Gastrocnemius medialis (tissue), 4 donors: ENCODE measurements around the gene PSD4. TPM values are rescaled to one million over a fixed set of nuclear protein-coding genes. Genes with fewer than 3 reads are reported as not detected.
A peak's percentile ranks its signal among the peaks of the same experiment; 100 is the strongest.

Experiments used
- ATAC-seq, 2 donors: fragments of 150-250 bp; one replicate each; pipeline ENCODE4 v1.9.1; 2016
- DNase-seq, 2 donors: peaks; one replicate each; pipeline ENCODE4 v3.0.0-alpha.2; 2019
- H3K27ac ChIP-seq, 4 donors: fragments of 200-600 bp; sonication (generic); 1 replicate in 1 of 4; 2 replicates in 3 of 4; pipeline ENCODE4 v1.5.1; 2016 to 2018; ENCODE audit warnings: mild to moderate bottlenecking in 2 of 4, moderate library complexity in 1 of 4
- H3K27me3 ChIP-seq, 3 donors: fragments of 200-600 bp; sonication (generic) in 2 of 3; 1 replicate in 1 of 3; 2 replicates in 2 of 3; pipeline versions ENCODE4 v1.5.1 to v1.6.0; 2016 to 2019; ENCODE audit warnings: mild to moderate bottlenecking in 1 of 3, moderate library complexity in 1 of 3
- H3K36me3 ChIP-seq, 2 donors: fragments of 200-600 bp; sonication (generic) in 1 of 2; one replicate each; pipeline ENCODE4 v1.5.1; 2017 to 2018
- H3K4me1 ChIP-seq, 2 donors: fragments of 200-600 bp; sonication (generic) in 1 of 2; one replicate each; pipeline ENCODE4 v1.5.1; 2016 to 2017; ENCODE audit warnings: mild to moderate bottlenecking in 2 of 2
- H3K4me3 ChIP-seq, 4 donors: fragments of 200-600 bp; sonication (generic) in 3 of 4; 1 replicate in 1 of 4; 2 replicates in 3 of 4; pipeline ENCODE4 v1.5.1; 2016 to 2019; ENCODE audit warnings: mild to moderate bottlenecking in 2 of 4
- H3K9me3 ChIP-seq, 3 donors: fragments of 200-600 bp; sonication (generic) in 2 of 3; 1 replicate in 1 of 3; 2 replicates in 2 of 3; pipeline ENCODE4 v1.5.1; 2016 to 2019
- POLR2A ChIP-seq, 2 donors: fragments of 450-650 bp; IDR thresholded peaks; one replicate each; pipeline ENCODE4 v1.6.1; 2017; ENCODE audit warnings: antibody characterized with exemption in 2 of 2, mild to moderate bottlenecking in 2 of 2, moderate library complexity in 2 of 2
- in situ Hi-C, 4 donors: fragments of 200-750 bp; cut with MboI; loops; one replicate each; pipeline versions ENCODE4 v1.15.0 to v1.8.0; 2017; ENCODE audit warnings: low sequenced_read_pairs in 4 of 4
- intact Hi-C: fragments of 100-400 bp; cut with DNase I; formaldehyde crosslinking; loops from one replicate; pipeline ENCODE4 v1.15.1; 2023; ENCODE audit warnings: low total_unique reads
- total RNA-seq, 4 donors: library from RNA; depleted of rRNA; stranded (reverse); fragments of >200 nt; gene quantifications; one replicate each; pipeline versions ENCODE4 v1.1.0 to v1.2.3, GENCODE V29; 2016
- TF ChIP-seq, protein P1 (sequence below), 5 experiments: fragments of 450-650 bp in 3 of 5; fragments of 200-600 bp in 2 of 5; sonication (generic) in 2 of 5; IDR thresholded peaks in 4 of 5; conservative IDR thresholded peaks in 1 of 5; 1 replicate in 4 of 5; 2 replicates in 1 of 5; pipeline ENCODE4 v1.5.1; 2016 to 2019; ENCODE audit warnings: antibody characterized with exemption in 5 of 5, mild to moderate bottlenecking in 3 of 5, moderate library complexity in 3 of 5

PSD4 gene
- total RNA-seq, 4 donors from 2014 or later, result 0.32 to 1.3 (median 1.2) TPM

- peaks cover 5 to 6% of the 10 kb centered on the region in 2 donors for H3K4me1 ChIP-seq
- ATAC-seq (peak; percentile 61 to 66), DNase-seq (peak in 1 of 2 donors; percentile 53)
- no peaks in the 10 kb centered on the region for H3K9me3 ChIP-seq
- no peaks in the 10 kb centered on the region for H3K27me3 ChIP-seq
- TF ChIP-seq, protein P1, sequence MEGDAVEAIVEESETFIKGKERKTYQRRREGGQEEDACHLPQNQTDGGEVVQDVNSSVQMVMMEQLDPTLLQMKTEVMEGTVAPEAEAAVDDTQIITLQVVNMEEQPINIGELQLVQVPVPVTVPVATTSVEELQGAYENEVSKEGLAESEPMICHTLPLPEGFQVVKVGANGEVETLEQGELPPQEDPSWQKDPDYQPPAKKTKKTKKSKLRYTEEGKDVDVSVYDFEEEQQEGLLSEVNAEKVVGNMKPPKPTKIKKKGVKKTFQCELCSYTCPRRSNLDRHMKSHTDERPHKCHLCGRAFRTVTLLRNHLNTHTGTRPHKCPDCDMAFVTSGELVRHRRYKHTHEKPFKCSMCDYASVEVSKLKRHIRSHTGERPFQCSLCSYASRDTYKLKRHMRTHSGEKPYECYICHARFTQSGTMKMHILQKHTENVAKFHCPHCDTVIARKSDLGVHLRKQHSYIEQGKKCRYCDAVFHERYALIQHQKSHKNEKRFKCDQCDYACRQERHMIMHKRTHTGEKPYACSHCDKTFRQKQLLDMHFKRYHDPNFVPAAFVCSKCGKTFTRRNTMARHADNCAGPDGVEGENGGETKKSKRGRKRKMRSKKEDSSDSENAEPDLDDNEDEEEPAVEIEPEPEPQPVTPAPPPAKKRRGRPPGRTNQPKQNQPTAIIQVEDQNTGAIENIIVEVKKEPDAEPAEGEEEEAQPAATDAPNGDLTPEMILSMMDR (IDR thresholded peaks at IDR 0.05 in 4 of 5, conservative IDR thresholded peaks at IDR 0.05 in 1 of 5), result no peak
- peak in 1 of 2 donors; percentile 42 for TF ChIP-seq POLR2A (IDR thresholded peaks at IDR 0.05)
- peak overlapping the region; percentile 56 to 63 (median 58) for H3K27ac ChIP-seq
- H3K36me3 ChIP-seq, result no peaks in the 10 kb centered on the region
- peak overlapping the region in 1 of 4 donors; percentile 4 for H3K4me3 ChIP-seq
- intact Hi-C loops, result no loop called here
- in situ Hi-C loops, result no loop called here
Measured at GRCh38 chr2:113211226-113212105, 37.7 kb downstream of the PSD4 start.

DNA sequence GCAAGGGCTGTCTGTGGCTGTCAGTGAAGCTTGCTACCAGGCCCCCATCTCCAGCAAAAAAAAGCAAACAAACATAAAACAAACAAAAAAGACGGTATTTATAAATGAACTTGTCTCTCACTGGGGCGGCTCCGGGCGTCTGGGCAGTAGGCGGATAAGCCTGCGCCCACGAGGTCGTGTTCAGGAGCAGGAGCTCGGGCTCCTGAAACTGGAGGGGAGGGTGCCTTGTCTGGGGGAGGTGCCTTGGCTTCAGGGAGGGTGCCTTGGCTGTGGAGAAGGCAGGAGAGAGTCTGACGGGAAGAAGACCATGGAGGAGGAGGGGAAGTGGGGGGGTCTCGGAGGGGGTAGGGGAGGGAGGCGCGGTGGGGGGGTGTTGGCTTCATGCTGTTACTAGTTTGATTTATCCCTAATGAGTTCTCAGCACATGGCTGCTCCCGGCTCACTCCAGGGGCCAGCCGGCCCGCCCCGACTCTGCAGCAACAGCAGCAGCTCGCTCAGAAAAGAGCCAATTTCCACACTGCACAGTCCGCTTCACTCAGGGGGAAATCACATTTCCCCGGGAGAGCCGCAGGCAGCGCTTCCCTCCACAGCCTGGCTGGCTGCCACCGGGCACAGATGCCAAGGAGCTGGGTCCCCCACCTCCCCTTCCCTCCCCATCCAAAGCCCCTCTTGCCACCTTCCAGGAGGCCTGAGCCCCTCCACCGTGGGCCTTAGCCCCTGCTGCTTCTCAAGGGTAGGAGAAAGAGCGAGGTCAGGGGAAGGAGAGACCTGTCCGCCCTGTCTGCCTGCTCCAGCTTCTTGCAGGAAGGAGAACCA is 38.7 kb downstream of the PSD4 start:
- Histone ChIP-seq H3K4me3 (peak overlapping the region in 1 of 4 donors; percentile 4), H3K36me3 (no peaks in the 10 kb centered on the region), H3K9me3 (no peaks in the 10 kb centered on the region), H3K27ac (peak overlapping the region; percentile 56 to 63 (median 58)), H3K4me1 (peaks cover 5 to 6% of the 10 kb centered on the region in 2 donors), H3K27me3 (no peaks in the 10 kb centered on the region)
- intact Hi-C loops, result no loop called here
- peak; percentile 27 to 37 for ATAC-seq
- TF ChIP-seq, protein P1 (IDR thresholded peaks at IDR 0.05 in 4 of 5, conservative IDR thresholded peaks at IDR 0.05 in 1 of 5), result no peak
- TF ChIP-seq POLR2A (IDR thresholded peaks at IDR 0.05), result no peak
- DNase-seq, result peak; percentile 14 to 37
- in situ Hi-C loops, result no loop called here

GRCh38 chr2:113213061-113213930 is 39.5 kb downstream of the PSD4 start:
- no peak for DNase-seq
- intact Hi-C loops (no loop called here), in situ Hi-C loops (no loop called here)
- H3K4me1 ChIP-seq, result peaks cover 5 to 6% of the 10 kb centered on the region in 2 donors
- no peaks in the 10 kb centered on the region for H3K27me3 ChIP-seq
- H3K27ac ChIP-seq, result peak overlapping the region; percentile 38 to 63 (median 58)
- H3K9me3 ChIP-seq, result no peaks in the 10 kb centered on the region
- TF ChIP-seq, protein P1 (IDR thresholded peaks at IDR 0.05 in 4 of 5, conservative IDR thresholded peaks at IDR 0.05 in 1 of 5), result no peak
- no peak for TF ChIP-seq POLR2A (IDR thresholded peaks at IDR 0.05)
- no peak for ATAC-seq
- no peaks in the 10 kb centered on the region for H3K36me3 ChIP-seq
- no peak overlapping the region for H3K4me3 ChIP-seq

DNA sequence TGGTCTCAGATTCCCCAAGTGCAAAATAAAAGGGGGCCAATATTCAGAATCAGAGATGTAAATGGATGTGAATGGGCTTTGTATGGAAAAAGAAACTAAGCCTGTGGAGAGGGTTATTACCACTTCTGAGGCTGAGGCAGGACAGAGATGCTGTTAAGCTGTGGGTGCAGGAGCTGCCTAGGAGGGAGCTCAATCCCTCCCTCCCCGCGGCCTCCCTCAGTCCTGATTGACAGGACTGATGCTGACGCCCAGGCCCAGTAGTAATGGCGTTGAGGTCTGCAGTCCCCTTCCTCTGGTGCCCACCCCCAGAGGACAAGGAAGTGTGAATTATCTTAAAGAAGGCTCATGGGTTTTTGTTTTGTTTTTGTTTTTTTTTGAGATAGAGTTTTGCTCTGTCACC is 40.4 kb downstream of the PSD4 start:
- ATAC-seq, result no peak
- Histone ChIP-seq H3K36me3 (no peaks in the 10 kb centered on the region), H3K27ac (no peak overlapping the region), H3K27me3 (no peaks in the 10 kb centered on the region), H3K4me1 (peaks cover 5 to 6% of the 10 kb centered on the region in 2 donors), H3K9me3 (no peaks in the 10 kb centered on the region), H3K4me3 (no peak overlapping the region)
- no peak for DNase-seq
- in situ Hi-C loops (no loop called here), intact Hi-C loops (no loop called here)
- TF ChIP-seq, protein P1 (IDR thresholded peaks at IDR 0.05 in 4 of 5, conservative IDR thresholded peaks at IDR 0.05 in 1 of 5), result no peak
- TF ChIP-seq POLR2A (IDR thresholded peaks at IDR 0.05), result no peak
